Measurements from ENCODE around the gene CYB5R3.
"Not testable (repeated sequence)": the region's sequence is repeated elsewhere in the genome, so short reads cannot be mapped to it uniquely, and the experiment has no call there.

Gene CYB5R3

GRCh38 chr22:42607641-42608040 is 41.6 kb downstream of the CYB5R3 start:
- not testable (repeated sequence) for H3K4me3 ChIP-seq (ENCODE audit: low read depth in 1 of 5, low read length in 5 of 5); H3K27ac ChIP-seq (ENCODE audit: low read depth, low read length); H3K9me3 ChIP-seq (ENCODE audit: control insufficient read depth in 5 of 5, low read length in 5 of 5); H3K9ac ChIP-seq (ENCODE audit: low read length in 5 of 5); H3K27me3 ChIP-seq (ENCODE audit: control insufficient read depth in 5 of 5, insufficient read depth in 4 of 5, low read length in 5 of 5)
- Histone ChIP-seq H3K36me3 (ENCODE audit: control insufficient read depth in 5 of 5, insufficient read depth in 5 of 5, low read length in 5 of 5) (peaks cover 0 to 34% (median 19%) of the 10 kb centered on the region in 5 donors), H3K4me1 (ENCODE audit: control insufficient read depth in 5 of 5, insufficient read depth in 5 of 5, low read length in 5 of 5) (peaks cover 2 to 41% (median 36%) of the 10 kb centered on the region in 5 donors)

- no peaks in the 10 kb centered on the region for H3K9me3 ChIP-seq (ENCODE audit: control insufficient read depth in 5 of 5, low read length in 5 of 5)
- H3K4me3 ChIP-seq (ENCODE audit: low read depth in 1 of 5, low read length in 5 of 5) = no peak overlapping the region
- no peak overlapping the region for H3K27ac ChIP-seq (ENCODE audit: low read depth, low read length)
- H3K36me3 ChIP-seq (ENCODE audit: control insufficient read depth in 5 of 5, insufficient read depth in 5 of 5, low read length in 5 of 5) = peaks cover 3 to 55% (median 40%) of the 10 kb centered on the region in 5 donors
- no peaks in the 10 kb centered on the region for H3K27me3 ChIP-seq (ENCODE audit: control insufficient read depth in 5 of 5, insufficient read depth in 4 of 5, low read length in 5 of 5)
- peak overlapping the region in 2 of 5 donors; percentile 11 to 54 for H3K9ac ChIP-seq (ENCODE audit: low read length in 5 of 5)
- peaks cover 2 to 21% (median 17%) of the 10 kb centered on the region in 5 donors for H3K4me1 ChIP-seq (ENCODE audit: control insufficient read depth in 5 of 5, insufficient read depth in 5 of 5, low read length in 5 of 5)
Observed at GRCh38 chr22:42604403-42604802, 44.8 kb downstream of the CYB5R3 start.

- Histone ChIP-seq H3K4me3 (ENCODE audit: low read depth in 1 of 5, low read length in 5 of 5) (no peak overlapping the region), H3K9ac (ENCODE audit: low read length in 5 of 5) (no peak overlapping the region), H3K9me3 (ENCODE audit: control insufficient read depth in 5 of 5, low read length in 5 of 5) (no peaks in the 10 kb centered on the region), H3K27me3 (ENCODE audit: control insufficient read depth in 5 of 5, insufficient read depth in 4 of 5, low read length in 5 of 5) (no peaks in the 10 kb centered on the region), H3K27ac (ENCODE audit: low read depth, low read length) (no peak overlapping the region), H3K4me1 (ENCODE audit: control insufficient read depth in 5 of 5, insufficient read depth in 5 of 5, low read length in 5 of 5) (peaks cover 0 to 12% (median 9%) of the 10 kb centered on the region in 5 donors), H3K36me3 (ENCODE audit: control insufficient read depth in 5 of 5, insufficient read depth in 5 of 5, low read length in 5 of 5) (peaks cover 3 to 60% (median 45%) of the 10 kb centered on the region in 5 donors)
Observed at GRCh38 chr22:42603427-42603826, 45.8 kb downstream of the CYB5R3 start.

- Histone ChIP-seq H3K9me3 (ENCODE audit: control insufficient read depth in 5 of 5, low read length in 5 of 5) (no peaks in the 10 kb centered on the region), H3K27me3 (ENCODE audit: control insufficient read depth in 5 of 5, insufficient read depth in 4 of 5, low read length in 5 of 5) (no peaks in the 10 kb centered on the region), H3K4me3 (ENCODE audit: low read depth in 1 of 5, low read length in 5 of 5) (no peak overlapping the region), H3K9ac (ENCODE audit: low read length in 5 of 5) (no peak overlapping the region), H3K4me1 (ENCODE audit: control insufficient read depth in 5 of 5, insufficient read depth in 5 of 5, low read length in 5 of 5) (peaks cover 0 to 11% (median 9%) of the 10 kb centered on the region in 5 donors), H3K27ac (ENCODE audit: low read depth, low read length) (no peak overlapping the region), H3K36me3 (ENCODE audit: control insufficient read depth in 5 of 5, insufficient read depth in 5 of 5, low read length in 5 of 5) (peaks cover 3 to 65% (median 46%) of the 10 kb centered on the region in 5 donors)
Observed at GRCh38 chr22:42602470-42602869, 46.7 kb downstream of the CYB5R3 start.

DNA sequence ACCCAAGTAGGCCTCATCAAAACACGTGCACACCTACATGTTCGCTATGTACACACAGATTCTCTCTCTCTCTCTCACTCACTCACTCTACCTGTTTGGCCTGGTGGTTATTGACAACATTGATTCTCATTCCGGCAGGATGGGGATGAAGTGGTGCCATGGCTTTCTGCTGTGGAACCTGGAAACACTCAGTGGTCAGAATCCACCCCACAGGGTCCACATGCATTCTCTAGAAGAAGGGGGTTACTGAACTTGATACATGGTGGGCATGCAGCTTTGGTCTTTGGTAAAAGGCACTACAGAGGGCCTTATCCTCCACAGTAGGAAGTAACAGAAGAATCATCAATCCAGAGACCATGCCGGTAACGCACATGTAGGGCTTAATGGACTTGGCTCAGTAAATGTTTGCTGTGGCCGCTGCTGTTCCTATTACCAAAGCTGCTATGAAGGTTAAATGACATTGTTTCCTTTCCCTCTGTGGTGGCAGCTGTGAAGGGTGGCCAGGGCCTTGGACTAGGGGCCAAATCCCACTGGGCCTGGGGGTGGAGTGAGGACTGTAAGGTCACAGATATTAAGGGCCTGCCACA is 47.2 kb downstream of the CYB5R3 start:
- H3K4me3 ChIP-seq (ENCODE audit: low read depth in 1 of 5, low read length in 5 of 5) = no peak overlapping the region
- H3K9ac ChIP-seq (ENCODE audit: low read length in 5 of 5) = no peak overlapping the region
- H3K27ac ChIP-seq (ENCODE audit: low read depth, low read length) = no peak overlapping the region
- peaks cover 3 to 70% (median 51%) of the 10 kb centered on the region in 5 donors for H3K36me3 ChIP-seq (ENCODE audit: control insufficient read depth in 5 of 5, insufficient read depth in 5 of 5, low read length in 5 of 5)
- no peaks in the 10 kb centered on the region for H3K9me3 ChIP-seq (ENCODE audit: control insufficient read depth in 5 of 5, low read length in 5 of 5)
- peaks cover 0 to 12% (median 11%) of the 10 kb centered on the region in 5 donors for H3K4me1 ChIP-seq (ENCODE audit: control insufficient read depth in 5 of 5, insufficient read depth in 5 of 5, low read length in 5 of 5)
- H3K27me3 ChIP-seq (ENCODE audit: control insufficient read depth in 5 of 5, insufficient read depth in 4 of 5, low read length in 5 of 5) = no peaks in the 10 kb centered on the region

DNA sequence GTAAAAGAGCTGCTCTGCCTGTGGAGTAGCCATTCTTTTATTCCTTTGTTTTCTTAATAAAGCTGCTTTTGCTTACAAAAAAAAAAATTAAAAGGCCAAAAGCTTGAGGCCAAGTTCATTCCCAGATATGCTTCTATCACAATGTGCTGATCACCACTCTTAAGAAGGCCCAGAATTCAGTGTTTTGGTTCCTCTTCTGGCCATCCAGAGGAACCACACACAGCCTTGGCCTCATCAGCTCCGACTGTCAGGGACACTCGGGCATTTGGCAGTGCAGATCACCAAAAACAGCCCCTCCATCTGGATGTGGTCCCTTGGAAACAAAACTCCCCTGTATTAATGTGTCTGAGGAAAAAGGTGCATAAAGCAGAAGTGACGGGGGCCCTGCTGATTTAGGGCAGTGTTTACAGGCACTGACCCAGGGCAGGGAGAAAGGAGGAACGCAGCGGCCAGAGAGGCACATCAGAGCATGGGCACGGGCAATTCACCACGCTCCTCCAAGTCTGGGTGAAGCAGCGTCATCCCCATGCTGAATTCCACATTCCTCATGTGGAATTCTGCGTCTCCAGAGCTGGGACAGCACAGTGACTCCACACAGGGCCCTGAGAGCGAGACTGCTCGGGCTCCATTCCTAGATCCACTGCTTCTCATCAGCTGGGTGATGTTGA is 52.2 kb downstream of the CYB5R3 start:
- Histone ChIP-seq H3K9ac (ENCODE audit: low read length in 5 of 5) (no peak overlapping the region), H3K4me3 (ENCODE audit: low read depth in 1 of 5, low read length in 5 of 5) (no peak overlapping the region), H3K27me3 (ENCODE audit: control insufficient read depth in 5 of 5, insufficient read depth in 4 of 5, low read length in 5 of 5) (no peaks in the 10 kb centered on the region), H3K9me3 (ENCODE audit: control insufficient read depth in 5 of 5, low read length in 5 of 5) (no peaks in the 10 kb centered on the region), H3K36me3 (ENCODE audit: control insufficient read depth in 5 of 5, insufficient read depth in 5 of 5, low read length in 5 of 5) (peaks cover 6 to 91% (median 74%) of the 10 kb centered on the region in 5 donors), H3K27ac (ENCODE audit: low read depth, low read length) (no peak overlapping the region), H3K4me1 (ENCODE audit: control insufficient read depth in 5 of 5, insufficient read depth in 5 of 5, low read length in 5 of 5) (peaks cover 0 to 16% (median 13%) of the 10 kb centered on the region in 5 donors)

GRCh38 chr22:42596336-42596735 is 52.9 kb downstream of the CYB5R3 start:
- Histone ChIP-seq H3K36me3 (ENCODE audit: control insufficient read depth in 5 of 5, insufficient read depth in 5 of 5, low read length in 5 of 5) (peaks cover 5 to 93% (median 77%) of the 10 kb centered on the region in 5 donors), H3K4me3 (ENCODE audit: low read depth in 1 of 5, low read length in 5 of 5) (no peak overlapping the region), H3K4me1 (ENCODE audit: control insufficient read depth in 5 of 5, insufficient read depth in 5 of 5, low read length in 5 of 5) (peaks cover 0 to 16% (median 13%) of the 10 kb centered on the region in 5 donors), H3K27me3 (ENCODE audit: control insufficient read depth in 5 of 5, insufficient read depth in 4 of 5, low read length in 5 of 5) (no peaks in the 10 kb centered on the region), H3K9me3 (ENCODE audit: control insufficient read depth in 5 of 5, low read length in 5 of 5) (no peaks in the 10 kb centered on the region), H3K27ac (ENCODE audit: low read depth, low read length) (no peak overlapping the region), H3K9ac (ENCODE audit: low read length in 5 of 5) (no peak overlapping the region)

DNA sequence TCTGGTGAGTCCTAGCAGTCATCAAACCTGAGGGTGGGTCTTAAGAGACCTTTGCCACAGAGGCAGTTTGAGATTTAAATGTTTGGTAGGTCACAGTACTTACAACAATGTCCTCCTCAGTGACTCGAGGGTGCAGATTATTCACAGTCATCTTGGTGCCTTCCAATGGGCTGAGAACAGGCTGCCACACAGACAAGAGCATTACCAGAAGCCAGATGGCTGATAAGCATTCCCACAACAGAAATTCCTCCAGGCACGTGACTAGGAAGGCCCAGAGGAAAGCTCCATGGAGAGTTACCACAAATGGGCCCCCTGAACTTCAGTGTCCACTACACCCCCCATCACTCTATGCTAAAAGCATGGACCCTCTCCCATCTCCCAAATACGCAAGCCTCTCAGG is 53.8 kb downstream of the CYB5R3 start:
- H3K9ac ChIP-seq (ENCODE audit: low read length in 5 of 5) = no peak overlapping the region
- H3K36me3 ChIP-seq (ENCODE audit: control insufficient read depth in 5 of 5, insufficient read depth in 5 of 5, low read length in 5 of 5) = peaks cover 7 to 93% (median 75%) of the 10 kb centered on the region in 5 donors
- no peak overlapping the region for H3K4me3 ChIP-seq (ENCODE audit: low read depth in 1 of 5, low read length in 5 of 5)
- H3K9me3 ChIP-seq (ENCODE audit: control insufficient read depth in 5 of 5, low read length in 5 of 5) = no peaks in the 10 kb centered on the region
- peaks cover 0 to 16% (median 13%) of the 10 kb centered on the region in 5 donors for H3K4me1 ChIP-seq (ENCODE audit: control insufficient read depth in 5 of 5, insufficient read depth in 5 of 5, low read length in 5 of 5)
- no peak overlapping the region for H3K27ac ChIP-seq (ENCODE audit: low read depth, low read length)
- H3K27me3 ChIP-seq (ENCODE audit: control insufficient read depth in 5 of 5, insufficient read depth in 4 of 5, low read length in 5 of 5) = no peaks in the 10 kb centered on the region

DNA sequence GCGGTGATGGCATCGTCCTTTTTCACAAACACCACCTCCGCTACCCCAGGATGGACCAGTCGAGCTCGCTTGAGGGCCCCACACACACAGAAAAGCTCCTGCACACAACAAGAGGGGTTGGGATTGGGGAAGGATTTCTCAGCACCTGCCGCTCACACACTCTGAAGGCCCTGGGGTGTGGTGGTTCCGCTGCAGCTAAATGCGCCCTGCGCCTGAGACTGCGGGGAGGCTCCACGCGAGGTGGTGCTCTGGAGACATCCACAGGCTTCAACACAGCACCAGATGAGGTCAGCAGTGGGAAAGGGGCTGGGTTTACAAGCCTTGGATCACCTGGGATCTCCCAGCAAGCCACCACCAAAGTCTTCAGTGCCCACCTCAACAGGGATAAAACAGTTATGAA is 57.2 kb downstream of the CYB5R3 start:
- no peak overlapping the region for H3K9ac ChIP-seq (ENCODE audit: low read length in 5 of 5)
- no peak overlapping the region for H3K27ac ChIP-seq (ENCODE audit: low read depth, low read length)

DNA sequence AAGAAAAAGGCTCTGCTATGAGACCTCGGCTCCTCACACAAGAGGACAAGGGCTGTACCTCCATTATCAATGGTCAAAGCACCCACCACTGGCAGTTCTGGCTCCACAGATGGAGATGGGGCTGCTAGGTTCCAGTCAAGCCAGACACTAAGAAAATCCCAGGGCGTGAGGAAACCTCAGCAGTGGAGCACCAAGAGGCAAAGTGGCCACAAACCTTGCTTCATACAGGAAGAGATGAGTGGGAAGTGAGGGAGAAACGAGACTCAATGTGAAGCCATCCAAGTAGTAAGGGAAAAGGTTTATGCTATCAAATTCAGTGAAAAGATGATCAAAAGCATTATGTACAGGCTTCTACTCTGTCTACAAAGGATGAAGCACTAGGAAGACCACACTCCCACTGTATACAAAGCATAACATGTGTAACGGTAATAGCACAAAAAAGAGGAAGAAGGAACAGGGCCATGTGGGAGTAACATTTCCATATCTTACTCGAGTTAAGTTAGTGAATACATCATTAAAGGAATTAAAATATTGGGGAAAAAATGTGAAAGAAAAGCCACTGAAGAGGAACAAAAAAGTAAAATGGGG is 61.5 kb downstream of the CYB5R3 start:
- Histone ChIP-seq H3K36me3 (ENCODE audit: control insufficient read depth in 5 of 5, insufficient read depth in 5 of 5, low read length in 5 of 5) (peaks cover 11 to 86% (median 69%) of the 10 kb centered on the region in 5 donors), H3K4me3 (ENCODE audit: low read depth in 1 of 5, low read length in 5 of 5) (no peak overlapping the region), H3K4me1 (ENCODE audit: control insufficient read depth in 5 of 5, insufficient read depth in 5 of 5, low read length in 5 of 5) (no peaks in the 10 kb centered on the region), H3K27me3 (ENCODE audit: control insufficient read depth in 5 of 5, insufficient read depth in 4 of 5, low read length in 5 of 5) (no peaks in the 10 kb centered on the region), H3K9ac (ENCODE audit: low read length in 5 of 5) (no peak overlapping the region), H3K9me3 (ENCODE audit: control insufficient read depth in 5 of 5, low read length in 5 of 5) (no peaks in the 10 kb centered on the region), H3K27ac (ENCODE audit: low read depth, low read length) (no peak overlapping the region)

More for the DNA sequence above, 57.2 kb downstream of the CYB5R3 start:
- H3K36me3 ChIP-seq (ENCODE audit: control insufficient read depth in 5 of 5, insufficient read depth in 5 of 5, low read length in 5 of 5) = peaks cover 11 to 87% (median 72%) of the 10 kb centered on the region in 5 donors
- H3K9me3 ChIP-seq (ENCODE audit: control insufficient read depth in 5 of 5, low read length in 5 of 5) = no peaks in the 10 kb centered on the region
- peaks cover 0 to 15% (median 12%) of the 10 kb centered on the region in 5 donors for H3K4me1 ChIP-seq (ENCODE audit: control insufficient read depth in 5 of 5, insufficient read depth in 5 of 5, low read length in 5 of 5)
- no peaks in the 10 kb centered on the region for H3K27me3 ChIP-seq (ENCODE audit: control insufficient read depth in 5 of 5, insufficient read depth in 4 of 5, low read length in 5 of 5)
- no peak overlapping the region for H3K4me3 ChIP-seq (ENCODE audit: low read depth in 1 of 5, low read length in 5 of 5)

All from subcutaneous abdominal adipose tissue (tissue), 5 donors.